AG20443 (cell line): Measurements from ENCODE around the gene ADAM15.

Experiments
- DNase-seq: peaks from one replicate; pipeline ENCODE4 v3.0.0; 2012; ENCODE audit warnings: low spot score, mixed read lengths

Gene ADAM15

GRCh38 chr1:155050560-155051341 is at the start of gene ADAM15:
Gene ADAM15, plus strand, starts transcription at chr1:155051316. Its CDS starts 71 bp downstream, at chr1:155051387.
- DNase-seq = peak; percentile 97

DNA sequence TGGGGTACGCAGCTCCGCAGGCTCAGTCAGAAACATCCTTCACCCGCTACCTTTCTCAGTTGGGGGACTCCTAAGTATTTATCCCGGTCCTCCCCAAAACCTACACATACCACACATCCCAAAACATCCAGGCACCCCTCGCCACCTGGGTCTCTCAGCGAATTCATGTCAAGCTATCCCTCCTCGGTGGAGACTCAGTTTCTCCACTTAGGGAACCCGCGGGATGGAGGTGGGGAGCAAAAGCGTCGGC is 49.8 kb upstream of the ADAM15 start:
- DNase-seq = no peak

GRCh38 chr1:155001675-155002463 is 49.2 kb upstream of the ADAM15 start:
- DNase-seq = peak; percentile 98

- peak; percentile 65 for DNase-seq
Observed at GRCh38 chr1:155002464-155003226, 48.5 kb upstream of the ADAM15 start, which contains the start of gene ZBTB7B. Gene ZBTB7B, plus strand, starts transcription at chr1:155002802. Its CDS starts 11,859 bp downstream, at chr1:155014661.

GRCh38 chr1:155003227-155003765 is 47.8 kb upstream of the ADAM15 start:
- no peak for DNase-seq

- DNase-seq = peak; percentile 49
Observed at GRCh38 chr1:155003766-155004351, 47.3 kb upstream of the ADAM15 start.

GRCh38 chr1:155004352-155005075 is 46.6 kb upstream of the ADAM15 start:
- DNase-seq = no peak

DNA sequence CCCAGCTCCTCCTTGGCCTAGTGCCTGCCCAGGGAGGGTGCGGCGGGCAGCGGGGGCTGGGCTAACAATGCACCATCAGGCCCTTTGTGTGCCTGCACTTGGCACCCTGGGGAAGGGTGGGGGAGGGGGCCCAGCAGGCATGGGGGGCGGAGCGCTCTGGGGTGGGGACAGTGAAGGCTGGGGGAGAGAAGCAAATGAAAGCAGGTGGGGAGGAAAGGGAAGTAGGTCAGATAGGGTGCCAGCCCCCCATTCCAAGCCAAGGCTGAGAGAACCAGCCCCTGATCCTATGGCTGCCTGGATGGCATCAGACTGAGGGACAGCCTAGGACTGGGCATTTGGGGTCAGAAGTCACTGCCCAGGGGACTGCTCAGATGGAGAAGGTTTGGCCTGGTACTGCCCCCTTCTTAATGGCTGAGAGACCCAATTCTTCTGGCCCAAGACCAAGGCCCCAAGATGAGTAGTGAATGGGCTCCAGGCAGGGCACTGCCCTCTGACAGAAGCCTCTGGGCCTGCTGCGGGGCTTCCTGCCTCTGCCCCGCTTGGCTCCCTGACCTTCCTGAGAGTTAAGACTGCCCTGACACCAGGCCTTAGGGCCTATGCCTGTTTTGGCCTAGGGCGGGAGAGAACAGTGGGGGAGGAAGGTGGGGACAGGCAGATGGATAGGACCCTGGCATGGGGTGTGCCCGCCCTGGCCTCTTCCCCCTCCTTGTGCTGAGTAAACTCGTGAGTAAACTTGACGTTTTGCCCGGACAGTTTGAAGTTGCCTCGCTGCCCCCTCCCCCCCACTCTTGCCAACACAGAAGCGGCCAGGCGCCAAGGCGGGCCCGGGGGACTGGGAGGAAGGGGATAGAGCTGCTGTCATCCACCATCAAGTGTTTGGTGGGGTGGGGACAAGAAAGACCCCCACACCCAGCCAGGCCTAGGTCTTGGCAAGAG is 45.8 kb upstream of the ADAM15 start:
- peak; percentile 43 for DNase-seq

DNA sequence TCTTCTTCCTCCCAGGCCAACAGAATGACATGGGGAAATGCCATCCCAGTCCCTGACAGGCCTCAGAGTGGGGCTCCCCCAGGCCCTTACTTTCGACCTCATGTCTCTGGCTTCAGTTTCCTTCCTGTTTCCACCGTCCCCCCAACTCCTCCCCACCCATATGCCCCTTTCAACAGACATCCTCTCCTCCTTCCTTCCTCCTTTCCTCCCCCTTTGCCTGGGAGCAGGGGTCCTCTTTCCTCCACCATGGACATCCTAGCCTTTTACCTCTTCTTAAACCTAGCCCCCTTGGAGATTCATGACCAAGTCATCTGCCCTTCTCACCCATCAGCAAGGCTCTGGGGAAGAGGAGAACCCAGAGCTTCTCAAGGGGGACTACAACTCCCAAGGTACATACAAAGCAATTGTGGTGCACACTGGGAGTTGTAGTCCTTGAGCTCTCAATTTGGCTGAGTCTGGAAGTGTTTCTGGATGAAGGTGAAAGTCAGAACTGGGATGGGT is 44.5 kb upstream of the ADAM15 start:
- no peak for DNase-seq

GRCh38 chr1:155007251-155007828 is 43.8 kb upstream of the ADAM15 start:
- DNase-seq = no peak

- DNase-seq = no peak
Observed at GRCh38 chr1:155008015-155008941, 42.8 kb upstream of the ADAM15 start.

GRCh38 chr1:155009221-155009711 is 41.9 kb upstream of the ADAM15 start:
- no peak for DNase-seq

GRCh38 chr1:155009742-155010141 is 41.4 kb upstream of the ADAM15 start:
- no peak for DNase-seq

GRCh38 chr1:155010211-155010918 is 40.8 kb upstream of the ADAM15 start:
- DNase-seq = no peak

DNA sequence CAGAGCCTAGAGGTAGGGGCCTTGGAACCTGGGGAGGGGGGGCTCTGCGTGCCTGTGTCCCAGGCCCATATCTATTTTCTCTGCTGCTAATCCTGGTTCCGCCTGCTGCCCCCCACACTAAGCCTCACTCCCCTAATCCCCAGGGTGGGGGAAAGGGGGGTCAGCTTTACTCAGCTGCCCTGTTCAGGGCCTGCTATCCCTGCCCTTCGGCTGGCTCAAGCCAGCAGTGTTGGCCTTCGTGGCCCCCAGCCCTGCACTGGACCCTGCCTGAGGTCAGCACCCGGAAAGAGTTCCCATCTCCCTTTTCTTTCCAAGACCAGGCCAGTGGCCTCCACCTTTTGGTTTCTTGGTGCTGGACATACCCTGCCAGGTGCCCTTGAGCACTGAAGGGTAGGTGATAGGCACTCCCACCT is 40.1 kb upstream of the ADAM15 start:
- DNase-seq = no peak

GRCh38 chr1:155011437-155012025 is 39.6 kb upstream of the ADAM15 start:
- no peak for DNase-seq

- peak; percentile 68 for DNase-seq
Observed at GRCh38 chr1:155012026-155012546, 39.0 kb upstream of the ADAM15 start.
